ENCODE measurements around the gene RCAN3. TPM values are rescaled to one million over a fixed set of nuclear protein-coding genes. Genes with fewer than 3 reads are reported as not detected.

The RCAN3 gene
- total RNA-seq, 6 experiments from 2014 or later, result 11.9 to 14.5 (median 12.9) TPM

- no peak overlapping the region for H3K27ac Mint-ChIP-seq
- H3K4me3 Mint-ChIP-seq, result no peak overlapping the region
- TF ChIP-seq CTCF (IDR thresholded peaks at IDR 0.05), result no peak
- DNase-seq, result no peak
- H3K4me1 Mint-ChIP-seq (ENCODE audit: low read depth), result peaks cover 8% of the 10 kb centered on the region; the same call in 1 of the 2 replicates
- H3K36me3 Mint-ChIP-seq (ENCODE audit: low read depth), result no peaks in the 10 kb centered on the region
- H3K9me3 Mint-ChIP-seq, result no peaks in the 10 kb centered on the region
- H3K27me3 Mint-ChIP-seq (ENCODE audit: insufficient read depth), result no peaks in the 10 kb centered on the region
Observed at GRCh38 chr1:24476571-24476970, 26.1 kb upstream of the RCAN3 start.

- TF ChIP-seq CTCF (IDR thresholded peaks at IDR 0.05), result no peak
- Mint-ChIP-seq H3K36me3 (ENCODE audit: low read depth) (no peaks in the 10 kb centered on the region), H3K9me3 (no peaks in the 10 kb centered on the region), H3K4me1 (ENCODE audit: low read depth) (peaks cover 12% of the 10 kb centered on the region; the same call in 1 of the 2 replicates), H3K27ac (no peak overlapping the region), H3K4me3 (no peak overlapping the region), H3K27me3 (ENCODE audit: insufficient read depth) (no peaks in the 10 kb centered on the region)
- DNase-seq, result no peak
Observed at GRCh38 chr1:24477309-24477708, 25.3 kb upstream of the RCAN3 start.

GRCh38 chr1:24481101-24481500, 21.5 kb upstream of the RCAN3 start:
- no peaks in the 10 kb centered on the region for H3K27me3 Mint-ChIP-seq (ENCODE audit: insufficient read depth)
- peaks cover 12% of the 10 kb centered on the region; the same call in 1 of the 2 replicates for H3K4me1 Mint-ChIP-seq (ENCODE audit: low read depth)
- no peak for TF ChIP-seq CTCF (IDR thresholded peaks at IDR 0.05)
- no peaks in the 10 kb centered on the region for H3K36me3 Mint-ChIP-seq (ENCODE audit: low read depth)
- DNase-seq, result no peak
- no peak overlapping the region for H3K4me3 Mint-ChIP-seq
- no peaks in the 10 kb centered on the region for H3K9me3 Mint-ChIP-seq
- no peak overlapping the region for H3K27ac Mint-ChIP-seq

GRCh38 chr1:24481843-24482610, 20.6 kb upstream of the RCAN3 start:
- DNase-seq, result no peak
- H3K4me3 Mint-ChIP-seq, result no peak overlapping the region
- H3K27me3 Mint-ChIP-seq (ENCODE audit: insufficient read depth), result no peaks in the 10 kb centered on the region
- H3K4me1 Mint-ChIP-seq (ENCODE audit: low read depth), result peaks cover 12% of the 10 kb centered on the region; the same call in 1 of the 2 replicates
- H3K36me3 Mint-ChIP-seq (ENCODE audit: low read depth), result no peaks in the 10 kb centered on the region
- H3K9me3 Mint-ChIP-seq, result no peaks in the 10 kb centered on the region
- TF ChIP-seq CTCF (IDR thresholded peaks at IDR 0.05), result no peak
- no peak overlapping the region; the same call in 1 of the 2 replicates for H3K27ac Mint-ChIP-seq

GRCh38 chr1:24483441-24483840, 19.2 kb upstream of the RCAN3 start:
- Mint-ChIP-seq H3K4me1 (ENCODE audit: low read depth) (peaks cover 12% of the 10 kb centered on the region; the same call in 1 of the 2 replicates), H3K36me3 (ENCODE audit: low read depth) (no peaks in the 10 kb centered on the region), H3K27ac (no peak overlapping the region), H3K4me3 (no peak overlapping the region), H3K9me3 (no peaks in the 10 kb centered on the region), H3K27me3 (ENCODE audit: insufficient read depth) (no peaks in the 10 kb centered on the region; the same call in 1 of the 2 replicates)
- TF ChIP-seq CTCF (IDR thresholded peaks at IDR 0.05), result no peak
- DNase-seq, result no peak

Measured in HFFc6 (cell line).